Suprapubic skin (tissue), 3 donors: ENCODE results near the gene IKBKG.

Experiments
- EP300 ChIP-seq: sonication (generic); formaldehyde crosslinking; IDR thresholded peaks from one replicate; pipeline ENCODE4 v1.6.1; 2017; ENCODE audit warnings: antibody characterized with exemption
- TF ChIP-seq, protein P1 (sequence below), 2 donors: fragments of 200-600 bp in 1 of 2; fragments of 450-650 bp in 1 of 2; sonication (generic) in 1 of 2; IDR thresholded peaks; one replicate each; pipeline ENCODE4 v1.5.1; 2016 to 2019; ENCODE audit warnings: antibody characterized with exemption in 2 of 2, mild to moderate bottlenecking in 1 of 2, moderate library complexity in 1 of 2

- TF ChIP-seq, protein P1, sequence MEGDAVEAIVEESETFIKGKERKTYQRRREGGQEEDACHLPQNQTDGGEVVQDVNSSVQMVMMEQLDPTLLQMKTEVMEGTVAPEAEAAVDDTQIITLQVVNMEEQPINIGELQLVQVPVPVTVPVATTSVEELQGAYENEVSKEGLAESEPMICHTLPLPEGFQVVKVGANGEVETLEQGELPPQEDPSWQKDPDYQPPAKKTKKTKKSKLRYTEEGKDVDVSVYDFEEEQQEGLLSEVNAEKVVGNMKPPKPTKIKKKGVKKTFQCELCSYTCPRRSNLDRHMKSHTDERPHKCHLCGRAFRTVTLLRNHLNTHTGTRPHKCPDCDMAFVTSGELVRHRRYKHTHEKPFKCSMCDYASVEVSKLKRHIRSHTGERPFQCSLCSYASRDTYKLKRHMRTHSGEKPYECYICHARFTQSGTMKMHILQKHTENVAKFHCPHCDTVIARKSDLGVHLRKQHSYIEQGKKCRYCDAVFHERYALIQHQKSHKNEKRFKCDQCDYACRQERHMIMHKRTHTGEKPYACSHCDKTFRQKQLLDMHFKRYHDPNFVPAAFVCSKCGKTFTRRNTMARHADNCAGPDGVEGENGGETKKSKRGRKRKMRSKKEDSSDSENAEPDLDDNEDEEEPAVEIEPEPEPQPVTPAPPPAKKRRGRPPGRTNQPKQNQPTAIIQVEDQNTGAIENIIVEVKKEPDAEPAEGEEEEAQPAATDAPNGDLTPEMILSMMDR (IDR thresholded peaks at IDR 0.05): no peak
- TF ChIP-seq EP300: no peak
Observed at GRCh38 chrX:154598656-154599055, 51.2 kb downstream of the IKBKG start.
